Astrocyte (in vitro differentiated cells and primary cell): ENCODE results near the gene TEDC2. TPM values are rescaled to one million over a fixed set of nuclear protein-coding genes. Genes with fewer than 3 reads are reported as not detected.

Source experiments
- DNase-seq: peaks from one replicate; pipeline ENCODE4 v3.0.0-alpha.2; 2010; ENCODE audit warnings: low read depth
- FAIRE-seq: peaks from 2 replicates; lab custom pipeline; 2011; peaks lifted over from hg19 to GRCh38; lab: Jason Lieb, UNC
- H2AFZ ChIP-seq: 2 replicates; pipeline ENCODE4 v1.6.0; 2012; ENCODE audit warnings: low read depth, low read length, inconsistent platforms
- H3K27ac ChIP-seq: 2 replicates; pipeline ENCODE4 v1.5.1; 2011; ENCODE audit warnings: low read depth, low read length, inconsistent platforms
- H3K27me3 ChIP-seq: 2 replicates; pipeline ENCODE4 v1.6.0; 2011; ENCODE audit warnings: low read length, inconsistent platforms; ENCODE audit not compliant: insufficient read depth
- H3K36me3 ChIP-seq: 2 replicates; pipeline ENCODE4 v1.5.1; 2011; ENCODE audit warnings: low read length, inconsistent platforms; ENCODE audit not compliant: insufficient read depth
- H3K4me1 ChIP-seq: 2 replicates; pipeline ENCODE4 v1.5.1; 2011; ENCODE audit warnings: low read length, inconsistent platforms; ENCODE audit not compliant: insufficient read depth
- H3K4me2 ChIP-seq: 2 replicates; pipeline ENCODE4 v1.6.0; 2012; ENCODE audit warnings: low read length, inconsistent platforms
- H3K4me3 ChIP-seq: 2 replicates; pipeline ENCODE4 v1.5.1; 2011; ENCODE audit warnings: low read depth, mild to moderate bottlenecking, low read length, inconsistent platforms; ENCODE audit not compliant: insufficient read depth
- H3K79me2 ChIP-seq: 2 replicates; pipeline ENCODE4 v1.6.0; 2012; ENCODE audit warnings: mild to moderate bottlenecking, low read length, inconsistent platforms; ENCODE audit not compliant: insufficient read depth
- H3K9ac ChIP-seq: 2 replicates; pipeline ENCODE4 v1.6.0; 2012; ENCODE audit warnings: mild to moderate bottlenecking, low read length, inconsistent platforms
- H3K9me3 ChIP-seq: 2 replicates; pipeline ENCODE4 v1.5.1; 2012; ENCODE audit warnings: low read depth, mild to moderate bottlenecking, low read length, inconsistent platforms; ENCODE audit not compliant: insufficient read depth
- H4K20me1 ChIP-seq: 2 replicates; pipeline ENCODE4 v1.6.0; 2012; ENCODE audit warnings: low read length, inconsistent platforms; ENCODE audit not compliant: insufficient read depth
- H3K27ac Mint-ChIP-seq: one replicate; pipeline ENCODE4 v1.8.0; 2021; ENCODE audit warnings: mild to moderate bottlenecking, mixed read lengths; ENCODE audit not compliant: unreplicated experiment
- H3K27me3 Mint-ChIP-seq: one replicate; pipeline ENCODE4 v1.8.0; 2021; ENCODE audit warnings: low read depth, mixed read lengths; ENCODE audit not compliant: unreplicated experiment
- H3K36me3 Mint-ChIP-seq: one replicate; pipeline ENCODE4 v1.8.0; 2021; ENCODE audit warnings: low read depth, mixed read lengths; ENCODE audit not compliant: unreplicated experiment
- H3K4me1 Mint-ChIP-seq: one replicate; pipeline ENCODE4 v1.8.0; 2021; ENCODE audit warnings: low read depth, mixed read lengths; ENCODE audit not compliant: unreplicated experiment
- H3K4me3 Mint-ChIP-seq: one replicate; pipeline ENCODE4 v1.8.0; 2021; ENCODE audit warnings: mild to moderate bottlenecking, moderate library complexity, mixed read lengths; ENCODE audit not compliant: unreplicated experiment
- H3K9me3 Mint-ChIP-seq: one replicate; pipeline ENCODE4 v1.8.0; 2021; ENCODE audit warnings: mild to moderate bottlenecking, mixed read lengths; ENCODE audit not compliant: unreplicated experiment
- CTCF ChIP-seq: IDR thresholded peaks from 2 replicates; pipeline ENCODE4 v1.5.1; 2011; ENCODE audit warnings: low read depth, mild to moderate bottlenecking, inconsistent platforms, low read length, moderate library complexity; ENCODE audit not compliant: insufficient read depth
- EZH2 ChIP-seq: IDR thresholded peaks from 2 replicates; pipeline ENCODE4 v1.6.1; 2012; ENCODE audit warnings: mild to moderate bottlenecking, low read length, inconsistent platforms; ENCODE audit not compliant: insufficient read depth
- microRNA-seq: library from miRNA; unstranded; fragments of <30 nt; microRNA quantifications from one replicate; pipeline ENCODE4 v1.2.0, GENCODE V29; 2020
- total RNA-seq: library from RNA; stranded (reverse); gene quantifications from 2 replicates; pipeline ENCODE4 v1.2.1, GENCODE V29; 2021

Gene TEDC2
- total RNA-seq, 1 donor from 2014 or later, result 6.0 TPM

- H2AFZ ChIP-seq, result peak within 1 kb of the TSS; percentile 89
These were observed 53.8 kb downstream of the TEDC2 start, which contains the start of gene ATP6V0C for GRCh38 chr16:2513405-2514332. Gene ATP6V0C, plus strand, starts transcription at chr16:2513952. Its CDS starts 152 bp downstream, at chr16:2514104.

More at GRCh38 chr16:2513405-2514332, 53.8 kb downstream of the TEDC2 start, which contains the start of gene ATP6V0C:
- H3K4me1 Mint-ChIP-seq, result peaks cover 28% of the 10 kb centered on the region
- DNase-seq (peak; percentile 54), FAIRE-seq (no peak)
- H3K9me3 Mint-ChIP-seq, result no peaks in the 10 kb centered on the region
- peaks cover 1% of the 10 kb centered on the region for H3K27me3 Mint-ChIP-seq
- peak within 1 kb of the TSS; percentile 88 for H3K4me3 ChIP-seq
- H3K27me3 ChIP-seq, result no peaks in the 10 kb centered on the region
- TF ChIP-seq CTCF (no peak), EZH2 (no peak)
- peak within 1 kb of the TSS; percentile 94 for H3K27ac Mint-ChIP-seq
- H4K20me1 ChIP-seq, result peaks cover 43% of the 10 kb centered on the region
- peak within 1 kb of the TSS; percentile 82 for H3K27ac ChIP-seq
- H3K4me2 ChIP-seq, result peak within 1 kb of the TSS; percentile 99
- H3K4me1 ChIP-seq, result peaks cover 39% of the 10 kb centered on the region
- H3K36me3 Mint-ChIP-seq, result peaks cover 6% of the 10 kb centered on the region
- H3K4me3 Mint-ChIP-seq, result peak within 1 kb of the TSS; percentile 97
- no peaks in the 10 kb centered on the region for H3K9me3 ChIP-seq
- peak within 1 kb of the TSS; percentile 95 for H3K9ac ChIP-seq
- H3K79me2 ChIP-seq, result peaks cover 46% of the 10 kb centered on the region
- H3K36me3 ChIP-seq, result no peaks in the 10 kb centered on the region

Small RNA genes within 50 kb of the gene (microRNA-seq; reads per million reads assigned to microRNA genes)
- gene MIR6767 (not detected), gene MIR6768 (not detected)

Other genes with a start within 250 kb of the TEDC2 start
- 6.4 and 7.0 TPM in 2 replicates for gene BRICD5, start 249.2 kb upstream of the TEDC2 start, total RNA-seq
- gene PGP, start 245.3 kb upstream of the TEDC2 start, total RNA-seq, result 19.4 and 21.1 TPM in 2 replicates
- 22.5 and 22.8 TPM in 2 replicates for gene E4F1, start 236.5 kb upstream of the TEDC2 start, total RNA-seq
- gene DNASE1L2, start 223.7 kb upstream of the TEDC2 start, total RNA-seq, result 1.2 and 1.3 TPM in 2 replicates
- gene ECI1, start 208.5 kb upstream of the TEDC2 start, total RNA-seq, result 53.4 and 56.4 TPM in 2 replicates
- gene RNPS1, start 192.0 kb upstream of the TEDC2 start, total RNA-seq, result 193 and 209 TPM in 2 replicates
- 4.8 and 4.9 TPM in 2 replicates for gene ABCA3, start 119.4 kb upstream of the TEDC2 start, total RNA-seq
- gene CCNF, start 30.7 kb upstream of the TEDC2 start, total RNA-seq, result 5.5 and 6.4 TPM in 2 replicates
- gene NTN3, start 11.2 kb downstream of the TEDC2 start, total RNA-seq, result 1.1 and 1.3 TPM in 2 replicates
- gene TBC1D24, start 15.0 kb downstream of the TEDC2 start, total RNA-seq, result 12.8 and 13.4 TPM in 2 replicates
- gene ATP6V0C, start 53.8 kb downstream of the TEDC2 start, total RNA-seq, result 311 TPM in 2 replicates
- 24.9 and 32.3 TPM in 2 replicates for gene AMDHD2, start 60.3 kb downstream of the TEDC2 start, total RNA-seq
- gene CEMP1, start 71.3 kb downstream of the TEDC2 start, total RNA-seq, result not detected in 2 replicates
- gene PDPK1, start 77.9 kb downstream of the TEDC2 start, total RNA-seq, result 48.1 and 50.5 TPM in 2 replicates
- gene KCTD5, start 222.4 kb downstream of the TEDC2 start, total RNA-seq, result 53.0 and 55.4 TPM in 2 replicates